Activated CD8-positive, alpha-beta T cell treated with anti-CD3 and anti-CD28 coated beads for 36 hours (primary cell): ENCODE measurements around the gene PURB. TPM values are rescaled to one million over a fixed set of nuclear protein-coding genes. Genes with fewer than 3 reads are reported as not detected.

Source experiments
- ATAC-seq: fragments of 200-7000 bp; cut with Tn5 transposase; one replicate; pipeline ENCODE4 v1.10.0; 2021; ENCODE audit warnings: mild to moderate bottlenecking, moderate library complexity
- CTCF ChIA-PET: fragments of 350-600 bp; sonication (Branson Sonifier 250); formaldehyde crosslinking; loops from one replicate; lab custom pipeline; 2021; ENCODE audit warnings: antibody characterized with exemption; lab: Charles Lee
- POLR2A ChIA-PET: fragments of 350-600 bp; sonication (Branson Sonifier 250); formaldehyde crosslinking; loops from one replicate; lab custom pipeline; 2021; ENCODE audit warnings: antibody characterized with exemption; lab: Charles Lee
- DNase-seq: peaks from one replicate; pipeline ENCODE4 v3.0.0-alpha.2; 2020
- H3K27ac Mint-ChIP-seq: one replicate; pipeline ENCODE4 v1.8.0; 2021; ENCODE audit warnings: mild to moderate bottlenecking, mixed read lengths
- H3K27me3 Mint-ChIP-seq: one replicate; pipeline ENCODE4 v1.8.0; 2021; ENCODE audit warnings: mixed read lengths
- H3K36me3 Mint-ChIP-seq: one replicate; pipeline ENCODE4 v1.8.0; 2021; ENCODE audit warnings: low read depth, mixed read lengths
- H3K4me1 Mint-ChIP-seq: one replicate; pipeline ENCODE4 v1.8.0; 2021; ENCODE audit warnings: low read depth, mixed read lengths
- H3K4me3 Mint-ChIP-seq: one replicate; pipeline ENCODE4 v1.8.0; 2021; ENCODE audit warnings: mild to moderate bottlenecking, moderate library complexity, mixed read lengths
- H3K9me3 Mint-ChIP-seq: one replicate; pipeline ENCODE4 v1.8.0; 2021; ENCODE audit warnings: mixed read lengths
- intact Hi-C: fragments of 100-400 bp; cut with micrococcal nuclease; formaldehyde crosslinking; loops from one replicate; pipeline ENCODE4 v1.10.0; 2022
- total RNA-seq, 2 experiments: library from RNA; stranded (reverse); gene quantifications; one replicate each; pipeline ENCODE4 v1.2.3, GENCODE V29; 2021
- TF ChIP-seq, protein P1 (sequence below): fragments of 200-600 bp; IDR thresholded peaks from one replicate; pipeline ENCODE4 v1.8.0; 2022; ENCODE audit warnings: antibody characterized with exemption, mild to moderate bottlenecking

The PURB gene
- total RNA-seq, 2 experiments from 2014 or later = 20.5 to 21.0 TPM

DNA sequence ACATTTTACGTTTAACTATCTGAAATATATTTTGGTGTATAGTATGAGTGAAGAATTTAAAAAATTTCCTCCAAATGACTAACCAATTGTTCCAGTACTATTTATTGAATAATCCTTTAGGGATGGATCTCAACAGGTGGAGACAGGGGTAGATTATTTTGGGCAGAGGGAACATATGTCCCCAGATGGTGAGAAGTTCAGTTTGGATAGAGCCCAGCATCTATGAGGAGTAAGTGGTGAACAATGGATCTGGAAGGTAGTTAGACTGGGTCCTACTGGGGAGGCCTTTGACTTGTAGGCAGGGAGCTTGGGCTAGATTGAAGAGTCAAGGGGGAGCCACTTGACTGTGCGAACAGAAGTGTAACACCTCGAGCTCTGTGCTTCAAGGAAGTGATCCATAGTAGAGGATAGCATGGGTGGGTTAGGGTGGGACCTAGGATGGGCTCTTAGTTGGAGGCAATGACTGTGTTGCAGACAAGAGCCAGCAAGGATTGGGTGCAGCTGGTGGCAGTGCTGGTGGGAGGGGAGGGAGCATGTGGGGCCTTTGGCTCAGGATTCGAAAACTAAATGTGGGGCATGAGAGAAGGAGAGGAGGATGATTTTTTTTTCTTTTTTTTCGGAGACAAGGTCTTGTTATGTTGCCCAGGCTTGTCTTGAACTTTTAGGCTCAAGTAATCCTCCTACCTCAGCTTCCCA is 3.9 kb upstream of the PURB start:
- Mint-ChIP-seq H3K9me3 (peaks cover 3% of the 10 kb centered on the region), H3K36me3 (peaks cover 10% of the 10 kb centered on the region), H3K27ac (peak overlapping the region; percentile 43), H3K27me3 (no peaks in the 10 kb centered on the region), H3K4me1 (peaks cover 37% of the 10 kb centered on the region), H3K4me3 (no peak overlapping the region)
- ATAC-seq (no peak), DNase-seq (no peak)
- intact Hi-C loops = loop anchor here (5.0 kb wide), 1 partner anchor 33 kb away; no protein-coding TSS in a partner anchor
- TF ChIP-seq, protein P1, sequence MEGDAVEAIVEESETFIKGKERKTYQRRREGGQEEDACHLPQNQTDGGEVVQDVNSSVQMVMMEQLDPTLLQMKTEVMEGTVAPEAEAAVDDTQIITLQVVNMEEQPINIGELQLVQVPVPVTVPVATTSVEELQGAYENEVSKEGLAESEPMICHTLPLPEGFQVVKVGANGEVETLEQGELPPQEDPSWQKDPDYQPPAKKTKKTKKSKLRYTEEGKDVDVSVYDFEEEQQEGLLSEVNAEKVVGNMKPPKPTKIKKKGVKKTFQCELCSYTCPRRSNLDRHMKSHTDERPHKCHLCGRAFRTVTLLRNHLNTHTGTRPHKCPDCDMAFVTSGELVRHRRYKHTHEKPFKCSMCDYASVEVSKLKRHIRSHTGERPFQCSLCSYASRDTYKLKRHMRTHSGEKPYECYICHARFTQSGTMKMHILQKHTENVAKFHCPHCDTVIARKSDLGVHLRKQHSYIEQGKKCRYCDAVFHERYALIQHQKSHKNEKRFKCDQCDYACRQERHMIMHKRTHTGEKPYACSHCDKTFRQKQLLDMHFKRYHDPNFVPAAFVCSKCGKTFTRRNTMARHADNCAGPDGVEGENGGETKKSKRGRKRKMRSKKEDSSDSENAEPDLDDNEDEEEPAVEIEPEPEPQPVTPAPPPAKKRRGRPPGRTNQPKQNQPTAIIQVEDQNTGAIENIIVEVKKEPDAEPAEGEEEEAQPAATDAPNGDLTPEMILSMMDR = no peak
- CTCF ChIA-PET = no interaction called here
- POLR2A ChIA-PET = interaction anchor here (1.0 kb wide), 1 partner anchor 8 kb away, joined by 4 read pairs; no protein-coding TSS in a partner anchor

DNA sequence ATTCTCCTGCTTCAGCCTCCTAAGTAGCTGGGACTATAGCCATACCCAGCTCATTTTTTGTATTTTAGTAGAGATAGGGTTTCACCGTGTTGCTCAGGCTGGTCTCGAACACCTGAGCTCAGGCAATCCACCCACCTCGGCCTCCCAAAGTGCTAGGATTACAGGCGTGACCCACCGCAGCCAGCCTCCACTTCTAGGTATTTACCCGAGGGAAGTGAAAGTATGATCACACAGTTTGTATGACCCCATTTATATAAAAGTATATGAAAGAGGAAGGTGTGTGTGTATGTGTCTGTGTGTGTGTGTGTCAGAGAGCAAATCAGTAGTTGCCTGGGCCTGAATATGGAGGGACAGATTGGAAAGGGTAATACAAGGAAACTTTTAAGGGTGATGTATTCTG is 2.0 kb upstream of the PURB start:
- DNase-seq (peak; percentile 28), ATAC-seq (no peak)
- no peaks in the 10 kb centered on the region for H3K27me3 Mint-ChIP-seq
- peaks cover 51% of the 10 kb centered on the region for H3K4me1 Mint-ChIP-seq
- H3K4me3 Mint-ChIP-seq = no peak overlapping the region
- H3K9me3 Mint-ChIP-seq = peaks cover 8% of the 10 kb centered on the region
- ChIA-PET CTCF (no interaction called here), POLR2A (interaction anchor here (1.0 kb wide), 1 partner anchor 250 kb away, joined by 3 read pairs; no protein-coding TSS in a partner anchor)
- peaks cover 29% of the 10 kb centered on the region for H3K36me3 Mint-ChIP-seq
- intact Hi-C loops = loop anchor here (5.0 kb wide), 1 partner anchor 35 kb away; no protein-coding TSS in a partner anchor
- TF ChIP-seq, protein P1 = no peak
- peak overlapping the region; percentile 98 for H3K27ac Mint-ChIP-seq

DNA sequence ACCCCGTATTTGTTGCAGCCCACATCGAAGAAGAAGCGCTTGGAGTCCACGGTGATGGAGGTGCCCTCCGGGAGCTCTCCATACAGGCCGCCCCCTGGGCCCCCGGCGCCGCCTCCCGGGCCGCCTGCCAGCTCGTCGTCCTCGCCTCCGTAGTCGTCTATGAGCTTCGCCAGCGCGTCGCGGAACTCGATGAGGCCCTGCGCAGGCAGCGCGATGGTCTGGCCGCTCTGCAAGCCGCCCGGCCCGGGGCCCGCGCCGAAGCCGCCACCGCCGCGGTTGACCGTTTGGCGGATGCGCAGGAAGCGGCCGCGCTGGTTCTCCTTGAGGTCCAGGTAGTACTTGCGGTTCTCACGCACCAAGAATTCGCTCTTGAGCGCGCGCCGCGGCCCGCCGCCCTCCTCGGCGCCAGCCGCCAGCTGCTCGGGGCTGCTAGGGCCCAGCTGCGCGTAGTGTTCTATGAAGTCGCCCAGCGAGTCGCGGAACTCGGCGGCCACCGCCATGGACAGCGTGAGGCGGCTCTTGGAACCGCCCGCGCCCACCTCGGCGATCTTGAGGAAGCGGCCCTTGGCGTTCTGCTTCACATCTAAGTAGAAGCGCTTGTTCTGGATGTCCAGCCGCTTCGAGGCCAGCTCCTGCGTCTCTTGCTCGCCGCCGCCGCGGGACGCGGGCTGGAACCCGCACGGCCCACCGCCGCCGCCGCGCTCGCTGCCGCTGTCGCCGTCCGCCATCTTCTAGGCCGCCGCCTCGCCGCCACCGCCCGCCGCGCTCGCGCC is 523 bp downstream of the PURB start:
- peak overlapping the region; percentile 88 for H3K27ac Mint-ChIP-seq
- ATAC-seq = peak; percentile 6
- CTCF ChIA-PET = interaction anchor here (0.9 to 4.7 kb wide), 13 partner anchors 10 to 304 kb away, joined by 3 to 70 read pairs (median 4); partner anchors contain the start of gene H2AZ2

DNA sequence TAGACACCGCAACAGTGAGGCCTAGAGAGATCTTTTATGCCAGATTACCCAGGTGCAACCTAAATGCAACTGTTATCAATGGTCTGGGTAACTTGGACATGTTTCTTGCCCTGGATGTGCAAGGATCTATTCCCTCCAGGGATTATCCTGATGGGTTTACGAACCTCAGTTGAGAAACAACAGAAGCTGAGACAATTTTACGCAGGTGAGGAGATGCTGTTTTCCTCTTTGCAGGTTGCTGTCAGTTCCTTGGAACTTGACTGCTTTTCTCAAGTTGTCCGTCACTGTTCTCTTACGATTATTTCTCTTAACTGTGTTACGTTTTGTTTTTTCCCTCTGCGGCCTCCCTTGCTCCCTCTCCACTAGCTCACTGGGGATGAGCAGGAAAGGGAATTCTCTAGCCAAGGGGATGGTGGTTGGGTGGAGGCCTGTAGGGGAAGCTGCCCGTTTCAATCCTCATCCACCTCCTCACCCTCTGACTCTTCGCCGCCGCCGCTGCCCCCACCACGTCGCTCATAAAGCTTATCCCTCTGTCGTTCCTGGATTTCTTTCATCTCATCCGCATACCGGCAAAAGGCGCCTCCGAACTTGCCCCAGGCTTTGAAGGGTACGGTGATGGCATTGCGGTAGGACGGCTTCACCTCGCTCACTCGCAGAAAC is 1.2 kb downstream of the PURB start:
- peaks cover 9% of the 10 kb centered on the region for H3K9me3 Mint-ChIP-seq
- TF ChIP-seq, protein P1 = no peak
- ATAC-seq (no peak), DNase-seq (no peak)
- H3K27ac Mint-ChIP-seq = peak overlapping the region; percentile 88
- CTCF ChIA-PET = interaction anchor here (1.2 to 4.7 kb wide), 7 partner anchors 9 to 252 kb away, joined by 3 to 70 read pairs (median 5); partner anchors contain the start of gene H2AZ2
- POLR2A ChIA-PET = interaction anchor here (0.7 to 3.2 kb wide), 21 partner anchors 10 to 310 kb away, joined by 3 to 49 read pairs (median 9); partner anchors contain the start of genes DDX56, H2AZ2, MYO1G and TBRG4
- H3K27me3 Mint-ChIP-seq = no peaks in the 10 kb centered on the region
- H3K4me3 Mint-ChIP-seq = peak overlapping the region; percentile 96
- H3K4me1 Mint-ChIP-seq = peaks cover 61% of the 10 kb centered on the region
- intact Hi-C loops = loop anchor here (5.0 kb wide), 1 partner anchor 37 kb away; the partner anchor contains the start of gene H2AZ2
- peaks cover 56% of the 10 kb centered on the region for H3K36me3 Mint-ChIP-seq

More for the DNA sequence above, 523 bp downstream of the PURB start:
- POLR2A ChIA-PET = interaction anchor here (0.7 to 3.2 kb wide), 32 partner anchors 10 to 311 kb away, joined by 3 to 49 read pairs (median 4); partner anchors contain the start of genes DDX56, H2AZ2, MYO1G and OGDH
- H3K9me3 Mint-ChIP-seq = peaks cover 9% of the 10 kb centered on the region
- DNase-seq = peak; percentile 63
- TF ChIP-seq, protein P1 = no peak
- H3K4me3 Mint-ChIP-seq = peak overlapping the region; percentile 96
- peaks cover 52% of the 10 kb centered on the region for H3K36me3 Mint-ChIP-seq
- peaks cover 57% of the 10 kb centered on the region for H3K4me1 Mint-ChIP-seq
- intact Hi-C loops = loop anchor here (5.0 kb wide), 2 partner anchors 37 to 38 kb away; partner anchors contain the start of gene H2AZ2
- no peaks in the 10 kb centered on the region for H3K27me3 Mint-ChIP-seq
